H9 (cell line): ENCODE results near the gene SUV39H1. TPM values are rescaled to one million over a fixed set of nuclear protein-coding genes. Genes with fewer than 3 reads are reported as not detected.

Experiments
- DNase-seq: peaks from one replicate; pipeline ENCODE4 v3.0.0-alpha.2; 2017
- H2AFZ ChIP-seq: one replicate; pipeline ENCODE4 v1.6.1; 2013; ENCODE audit warnings: mild to moderate bottlenecking, low read length, control low read depth, moderate library complexity
- H2AK5ac ChIP-seq: 2 replicates; pipeline ENCODE4 v1.6.1; 2013; ENCODE audit warnings: low read length, control low read depth, mixed read lengths; ENCODE audit not compliant: insufficient read length
- H2BK120ac ChIP-seq: one replicate; pipeline ENCODE4 v1.6.1; 2013; ENCODE audit warnings: low read depth, mild to moderate bottlenecking, low read length, control low read depth, inconsistent platforms; ENCODE audit not compliant: poor library complexity, severe bottlenecking
- H2BK12ac ChIP-seq: 2 replicates; pipeline ENCODE4 v1.6.1; 2013; ENCODE audit warnings: low read length, control low read depth, mixed read lengths, low read depth; ENCODE audit not compliant: insufficient read length
- H2BK15ac ChIP-seq: 2 replicates; pipeline ENCODE4 v1.6.1; 2013; ENCODE audit warnings: low read depth, low read length, control low read depth
- H2BK20ac ChIP-seq: one replicate; pipeline ENCODE4 v1.6.1; 2013; ENCODE audit warnings: low read depth, mild to moderate bottlenecking, low read length, control low read depth, inconsistent platforms; ENCODE audit not compliant: poor library complexity, severe bottlenecking
- H2BK5ac ChIP-seq: 2 replicates; pipeline ENCODE4 v1.6.1; 2013; ENCODE audit warnings: low read length, control low read depth, mixed read lengths; ENCODE audit not compliant: insufficient read length
- H3K14ac ChIP-seq: 2 replicates; pipeline ENCODE4 v1.6.1; 2013; ENCODE audit warnings: low read length, control low read depth; ENCODE audit not compliant: insufficient read depth
- H3K18ac ChIP-seq: 2 replicates; pipeline ENCODE4 v1.6.1; 2013; ENCODE audit warnings: low read depth, mild to moderate bottlenecking, mixed read lengths, low read length, control low read depth; ENCODE audit not compliant: insufficient read length
- H3K23ac ChIP-seq: 2 replicates; pipeline ENCODE4 v1.6.1; 2013; ENCODE audit warnings: low read length, control low read depth, mixed read lengths, low read depth; ENCODE audit not compliant: insufficient read length
- H3K23me2 ChIP-seq: 2 replicates; pipeline ENCODE4 v1.6.1; 2013; ENCODE audit warnings: low read depth, mild to moderate bottlenecking, mixed read lengths, low read length, control low read depth; ENCODE audit not compliant: insufficient read length, poor library complexity, severe bottlenecking
- H3K27ac ChIP-seq: 2 replicates; pipeline ENCODE4 v1.5.1; 2013; ENCODE audit warnings: low read length, control low read depth, mixed read lengths, low read depth; ENCODE audit not compliant: insufficient read length
- H3K27me3 ChIP-seq: 2 replicates; pipeline ENCODE4 v1.6.1; 2013; ENCODE audit warnings: low read length, control low read depth, inconsistent platforms; ENCODE audit not compliant: insufficient read depth
- H3K4ac ChIP-seq: 2 replicates; pipeline ENCODE4 v1.6.1; 2013; ENCODE audit warnings: low read depth, mild to moderate bottlenecking, control low read depth, inconsistent platforms, low read length, moderate library complexity
- H3K4me1 ChIP-seq: 2 replicates; pipeline ENCODE4 v1.6.1; 2013; ENCODE audit warnings: low read length, control low read depth, inconsistent platforms; ENCODE audit not compliant: insufficient read depth
- H3K4me2 ChIP-seq: 2 replicates; pipeline ENCODE4 v1.6.1; 2013; ENCODE audit warnings: low read length, control low read depth, mixed read lengths; ENCODE audit not compliant: insufficient read length, insufficient read depth
- H3K56ac ChIP-seq: 2 replicates; pipeline ENCODE4 v1.6.1; 2013; ENCODE audit warnings: low read depth, mild to moderate bottlenecking, mixed read lengths, low read length, control low read depth; ENCODE audit not compliant: insufficient read length
- H3K79me1 ChIP-seq: 2 replicates; pipeline ENCODE4 v1.6.1; 2013; ENCODE audit warnings: low read depth, mild to moderate bottlenecking, moderate library complexity, low read length, control low read depth, inconsistent platforms; ENCODE audit not compliant: insufficient read depth, poor library complexity, severe bottlenecking
- H3K79me2 ChIP-seq: 2 replicates; pipeline ENCODE4 v1.6.1; 2013; ENCODE audit warnings: low read length, control low read depth, inconsistent platforms; ENCODE audit not compliant: insufficient read depth
- H3K9ac ChIP-seq: 2 replicates; pipeline ENCODE4 v1.6.1; 2013; ENCODE audit warnings: low read length, control low read depth, mixed read lengths; ENCODE audit not compliant: insufficient read length; ENCODE audit errors: extremely low read depth
- H3K9me3 ChIP-seq: one replicate; pipeline ENCODE4 v1.6.1; 2013; ENCODE audit warnings: low read depth, low read length, inconsistent platforms; ENCODE audit not compliant: control insufficient read depth
- H3T11ph ChIP-seq: one replicate; pipeline ENCODE4 v1.6.1; 2013; ENCODE audit warnings: mild to moderate bottlenecking, low read length, control low read depth, inconsistent platforms
- H4K20me1 ChIP-seq: one replicate; pipeline ENCODE4 v1.6.1; 2013; ENCODE audit not compliant: control insufficient read depth, insufficient read length, insufficient read depth
- H4K5ac ChIP-seq: 2 replicates; pipeline ENCODE4 v1.6.1; 2013; ENCODE audit warnings: low read depth, mild to moderate bottlenecking, mixed read lengths, low read length, control low read depth; ENCODE audit not compliant: insufficient read length
- H4K8ac ChIP-seq: replicated peaks from 2 replicates; pipeline ENCODE4 v1.6.1; 2013; ENCODE audit warnings: low read length, control low read depth, mixed read lengths, low read depth; ENCODE audit not compliant: insufficient read length
- H4K91ac ChIP-seq: 2 replicates; pipeline ENCODE4 v1.6.1; 2013; ENCODE audit warnings: low read depth, mild to moderate bottlenecking, moderate library complexity, mixed read lengths, low read length, control low read depth; ENCODE audit not compliant: insufficient read length
- H3K27ac Mint-ChIP-seq, 3 experiments: 2 replicates in 2 of 3; 3 replicates in 1 of 3; pipeline ENCODE4 v1.8.0; 2020 to 2021; ENCODE audit warnings: mixed read lengths in 3 of 3, mild to moderate bottlenecking in 1 of 3, moderate library complexity in 1 of 3
- H3K27me3 Mint-ChIP-seq: 2 replicates; pipeline ENCODE4 v1.8.0; 2021; ENCODE audit warnings: low read depth, mild to moderate bottlenecking, moderate library complexity, mixed read lengths
- H3K36me3 Mint-ChIP-seq, 3 experiments: 2 replicates in 2 of 3; 3 replicates in 1 of 3; pipeline ENCODE4 v1.8.0; 2020 to 2021; ENCODE audit warnings: low read depth in 3 of 3, mixed read lengths in 3 of 3; ENCODE audit not compliant: insufficient read depth in 1 of 3
- H3K4me1 Mint-ChIP-seq, 2 experiments: 2 replicates each; pipeline ENCODE4 v1.8.0; 2020; ENCODE audit warnings: mixed read lengths in 2 of 2
- H3K4me3 Mint-ChIP-seq, 2 experiments: 2 replicates in 1 of 2; 3 replicates in 1 of 2; pipeline ENCODE4 v1.8.0; 2020 to 2021; ENCODE audit warnings: mild to moderate bottlenecking in 2 of 2, mixed read lengths in 2 of 2, moderate library complexity in 1 of 2
- H3K9me3 Mint-ChIP-seq, 2 experiments: 2 replicates in 1 of 2; 3 replicates in 1 of 2; pipeline ENCODE4 v1.8.0; 2020; ENCODE audit warnings: mild to moderate bottlenecking in 2 of 2, mixed read lengths in 2 of 2, moderate library complexity in 1 of 2
- total RNA-seq: library from RNA; stranded (reverse); gene quantifications from 2 replicates; pipeline ENCODE4 v1.2.1, GENCODE V29; 2021
- TF ChIP-seq, protein P1 (sequence below): fragments of 200-600 bp; sonication (generic); conservative IDR thresholded peaks from 3 replicates; pipeline ENCODE4 v1.8.0; 2021; ENCODE audit warnings: antibody characterized with exemption, mild to moderate bottlenecking

The SUV39H1 gene
- total RNA-seq, 1 experiment from 2014 or later: 16.2 TPM

GRCh38 chrX:48721916-48722315, 25.4 kb downstream of the SUV39H1 start:
- H3K27ac ChIP-seq: no peak overlapping the region
- DNase-seq: no peak
- H3K14ac ChIP-seq: no peak overlapping the region
- H3K79me1 ChIP-seq: no peaks in the 10 kb centered on the region
- no peaks in the 10 kb centered on the region for H3K23me2 ChIP-seq
- H3K36me3 Mint-ChIP-seq: peaks cover 0 to 6% (median 1%) of the 10 kb centered on the region in 3 experiments; a peak in 4 of 7 replicates
- no peaks in the 10 kb centered on the region for H3K4me1 ChIP-seq
- peaks cover 44% of the 10 kb centered on the region in 2 experiments for H3K9me3 Mint-ChIP-seq
- no peaks in the 10 kb centered on the region for H3K27me3 ChIP-seq
- no peak overlapping the region for H3K23ac ChIP-seq
- H2BK15ac ChIP-seq: no peak overlapping the region
- no peaks in the 10 kb centered on the region for H3K4me1 Mint-ChIP-seq
- H4K8ac ChIP-seq: no peak overlapping the region
- H2AFZ ChIP-seq: no peak overlapping the region
- H4K5ac ChIP-seq: no peak overlapping the region
- H2AK5ac ChIP-seq: no peak overlapping the region
- H3T11ph ChIP-seq: no peak overlapping the region
- no peak overlapping the region for H2BK120ac ChIP-seq
- H3K56ac ChIP-seq: no peak overlapping the region
- H3K27me3 Mint-ChIP-seq: peaks cover 9% of the 10 kb centered on the region
- no peak overlapping the region for H3K4me3 Mint-ChIP-seq
- H2BK12ac ChIP-seq: no peak overlapping the region
- no peak overlapping the region for H2BK5ac ChIP-seq
- no peak overlapping the region for H3K4me2 ChIP-seq
- no peak overlapping the region for H2BK20ac ChIP-seq
- no peak overlapping the region for H4K91ac ChIP-seq
- no peak overlapping the region for H3K4ac ChIP-seq
- H3K18ac ChIP-seq: no peak overlapping the region
- H3K27ac Mint-ChIP-seq: no peak overlapping the region
- TF ChIP-seq, protein P1, sequence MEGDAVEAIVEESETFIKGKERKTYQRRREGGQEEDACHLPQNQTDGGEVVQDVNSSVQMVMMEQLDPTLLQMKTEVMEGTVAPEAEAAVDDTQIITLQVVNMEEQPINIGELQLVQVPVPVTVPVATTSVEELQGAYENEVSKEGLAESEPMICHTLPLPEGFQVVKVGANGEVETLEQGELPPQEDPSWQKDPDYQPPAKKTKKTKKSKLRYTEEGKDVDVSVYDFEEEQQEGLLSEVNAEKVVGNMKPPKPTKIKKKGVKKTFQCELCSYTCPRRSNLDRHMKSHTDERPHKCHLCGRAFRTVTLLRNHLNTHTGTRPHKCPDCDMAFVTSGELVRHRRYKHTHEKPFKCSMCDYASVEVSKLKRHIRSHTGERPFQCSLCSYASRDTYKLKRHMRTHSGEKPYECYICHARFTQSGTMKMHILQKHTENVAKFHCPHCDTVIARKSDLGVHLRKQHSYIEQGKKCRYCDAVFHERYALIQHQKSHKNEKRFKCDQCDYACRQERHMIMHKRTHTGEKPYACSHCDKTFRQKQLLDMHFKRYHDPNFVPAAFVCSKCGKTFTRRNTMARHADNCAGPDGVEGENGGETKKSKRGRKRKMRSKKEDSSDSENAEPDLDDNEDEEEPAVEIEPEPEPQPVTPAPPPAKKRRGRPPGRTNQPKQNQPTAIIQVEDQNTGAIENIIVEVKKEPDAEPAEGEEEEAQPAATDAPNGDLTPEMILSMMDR: no peak
- H3K79me2 ChIP-seq: no peaks in the 10 kb centered on the region
- H4K20me1 ChIP-seq: no peaks in the 10 kb centered on the region
- no peak overlapping the region for H3K9ac ChIP-seq
- H3K9me3 ChIP-seq: peaks cover 36% of the 10 kb centered on the region
